Stimulated activated naive CD8-positive, alpha-beta T cell treated with anti-CD3 and anti-CD28 coated beads, Interleukin-15, Interleukin-2, amounts not matched to agents 100 ng/mL and 50 ng/mL, for 24 hours (primary cell): ENCODE measurements around the gene CDC42SE2.
A peak's percentile ranks its signal among the peaks of the same experiment; 100 is the strongest.
"Not testable (repeated sequence)": the region's sequence is repeated elsewhere in the genome, so short reads cannot be mapped to it uniquely, and the experiment has no call there.

ENCODE experiments used
- H3K27ac Mint-ChIP-seq: one replicate; pipeline ENCODE4 v1.8.0; 2021; ENCODE audit warnings: mild to moderate bottlenecking, mixed read lengths
- H3K27me3 Mint-ChIP-seq: one replicate; pipeline ENCODE4 v1.8.0; 2021; ENCODE audit warnings: mixed read lengths
- H3K36me3 Mint-ChIP-seq: one replicate; pipeline ENCODE4 v1.8.0; 2021; ENCODE audit warnings: low read depth, mixed read lengths
- H3K4me1 Mint-ChIP-seq: one replicate; pipeline ENCODE4 v1.8.0; 2021; ENCODE audit warnings: low read depth, mixed read lengths
- H3K4me3 Mint-ChIP-seq: one replicate; pipeline ENCODE4 v1.8.0; 2021; ENCODE audit warnings: mild to moderate bottlenecking, mixed read lengths
- H3K9me3 Mint-ChIP-seq: one replicate; pipeline ENCODE4 v1.8.0; 2021; ENCODE audit warnings: mixed read lengths

The CDC42SE2 gene

DNA sequence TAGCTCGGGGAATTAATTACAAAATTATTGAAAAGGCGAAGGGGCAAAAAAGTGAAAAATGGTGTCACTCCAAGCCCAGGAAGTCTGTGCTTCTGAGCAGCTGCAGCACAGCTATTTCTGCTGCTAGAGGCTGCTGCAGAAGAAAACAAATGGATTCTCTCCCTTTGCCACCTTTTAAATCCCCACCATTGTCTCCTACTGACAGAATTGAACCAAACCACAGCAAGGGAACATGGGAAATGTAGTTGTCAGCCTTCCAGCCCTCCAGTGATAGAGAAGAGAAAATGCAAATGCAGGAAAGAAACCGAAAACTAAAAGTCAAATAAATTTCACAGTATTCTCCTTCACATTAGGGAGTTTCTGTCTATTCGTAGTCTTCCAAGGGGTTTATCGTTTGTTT is 33.4 kb upstream of the CDC42SE2 start:
- Mint-ChIP-seq H3K9me3 (no peaks in the 10 kb centered on the region), H3K27ac (no peak overlapping the region), H3K36me3 (no peaks in the 10 kb centered on the region), H3K4me1 (peaks cover 12% of the 10 kb centered on the region), H3K27me3 (no peaks in the 10 kb centered on the region), H3K4me3 (no peak overlapping the region)

DNA sequence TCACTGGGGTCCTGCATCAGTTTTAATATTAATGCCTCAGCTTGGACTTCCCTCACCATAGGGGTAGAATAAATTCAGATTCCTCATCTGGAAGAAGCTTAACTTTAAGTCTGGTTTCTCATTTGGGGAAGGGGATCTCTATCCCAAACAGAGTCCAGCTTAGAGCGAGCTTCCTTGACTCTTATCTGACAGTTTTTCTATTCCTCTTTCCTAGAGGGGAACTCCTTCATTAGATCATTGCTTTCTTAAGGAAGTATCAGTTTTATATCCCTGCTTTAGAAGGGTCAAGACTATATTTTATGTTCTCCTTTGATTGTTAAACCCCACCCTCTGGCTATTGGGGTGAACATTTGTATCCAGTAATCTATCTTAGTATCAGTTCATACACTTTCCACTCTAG is 24.2 kb upstream of the CDC42SE2 start:
- Mint-ChIP-seq H3K27ac (no peak overlapping the region), H3K27me3 (no peaks in the 10 kb centered on the region), H3K9me3 (no peaks in the 10 kb centered on the region), H3K4me3 (no peak overlapping the region), H3K4me1 (peaks cover 14% of the 10 kb centered on the region), H3K36me3 (no peaks in the 10 kb centered on the region)

DNA sequence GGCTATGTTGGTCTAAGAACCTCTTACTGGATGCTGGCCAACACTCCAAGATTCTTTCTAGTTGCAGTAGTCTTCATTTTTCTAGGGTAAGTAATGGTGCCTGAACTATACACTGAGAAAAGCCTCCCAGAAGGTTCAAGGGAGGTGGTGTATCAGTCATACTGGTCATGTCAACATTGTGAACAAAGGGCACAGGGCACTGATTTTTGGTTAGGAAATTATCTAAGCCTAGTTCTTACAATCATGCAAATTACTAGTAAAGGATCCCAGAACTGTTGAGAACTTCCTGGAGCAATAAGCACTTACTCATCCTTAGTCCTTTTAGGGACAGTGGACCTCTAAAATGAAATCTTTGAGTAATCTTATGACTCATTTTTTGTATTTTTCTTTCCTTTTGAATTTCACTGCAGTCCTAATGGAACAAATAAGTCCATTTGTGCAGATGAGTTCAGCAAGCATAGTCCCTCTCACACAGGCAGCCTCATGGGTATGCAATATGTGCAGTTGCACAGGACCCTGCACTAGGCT is 21.1 kb upstream of the CDC42SE2 start:
- peaks cover 17% of the 10 kb centered on the region for H3K4me1 Mint-ChIP-seq
- H3K27me3 Mint-ChIP-seq = no peaks in the 10 kb centered on the region
- H3K9me3 Mint-ChIP-seq = no peaks in the 10 kb centered on the region
- no peak overlapping the region for H3K4me3 Mint-ChIP-seq
- peak overlapping the region; percentile 15 for H3K27ac Mint-ChIP-seq
- no peaks in the 10 kb centered on the region for H3K36me3 Mint-ChIP-seq

- H3K27me3 Mint-ChIP-seq = no peaks in the 10 kb centered on the region
- no peak overlapping the region for H3K4me3 Mint-ChIP-seq
Measured at GRCh38 chr5:131245312-131245711, 18.5 kb upstream of the CDC42SE2 start.

DNA sequence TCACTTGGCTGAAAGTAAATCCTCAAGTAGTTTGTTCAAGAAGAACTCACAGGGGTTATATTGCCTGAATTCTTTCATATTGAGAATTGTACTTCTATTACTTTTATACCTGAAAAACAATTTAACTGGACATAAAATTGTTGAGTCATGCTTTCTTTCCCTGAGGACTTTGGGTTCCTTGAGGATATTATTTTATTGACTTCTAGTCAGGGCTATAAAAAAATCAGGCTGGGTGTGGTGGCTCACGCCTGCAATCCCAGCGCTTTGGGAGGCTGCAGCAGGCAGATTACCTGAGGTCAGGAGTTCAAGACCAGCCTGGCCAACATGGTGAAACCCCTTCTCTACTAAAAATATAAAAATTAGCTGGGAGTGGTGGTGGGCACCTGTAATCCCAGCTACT is 17.9 kb upstream of the CDC42SE2 start:
- Mint-ChIP-seq H3K36me3 (no peaks in the 10 kb centered on the region), H3K4me1 (peaks cover 34% of the 10 kb centered on the region), H3K4me3 (no peak overlapping the region), H3K27ac (no peak overlapping the region), H3K27me3 (no peaks in the 10 kb centered on the region), H3K9me3 (no peaks in the 10 kb centered on the region)

More at GRCh38 chr5:131245312-131245711, 18.5 kb upstream of the CDC42SE2 start:
- H3K27ac Mint-ChIP-seq = no peak overlapping the region
- H3K36me3 Mint-ChIP-seq = no peaks in the 10 kb centered on the region
- peaks cover 27% of the 10 kb centered on the region for H3K4me1 Mint-ChIP-seq
- H3K9me3 Mint-ChIP-seq = no peaks in the 10 kb centered on the region

DNA sequence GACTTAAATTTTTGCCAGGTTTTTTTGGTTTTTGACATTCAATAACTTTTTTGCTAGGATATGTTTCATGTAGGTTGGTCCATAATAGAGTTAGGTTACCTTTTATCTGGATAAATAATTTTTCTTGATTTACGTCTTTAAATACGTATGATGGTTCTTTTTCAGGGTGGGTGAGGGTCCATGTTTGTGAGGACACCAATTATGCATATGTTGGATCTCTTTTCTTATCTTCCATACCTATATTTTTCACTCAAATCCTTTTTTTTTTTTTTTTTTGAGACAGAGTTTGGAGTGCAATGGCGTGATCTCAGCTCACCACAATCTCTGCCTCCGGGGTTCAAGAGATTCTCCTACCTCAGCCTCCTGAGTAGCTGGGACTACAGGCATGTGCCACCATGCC is 17.3 kb upstream of the CDC42SE2 start:
- H3K27me3 Mint-ChIP-seq = no peaks in the 10 kb centered on the region
- H3K4me1 Mint-ChIP-seq = peaks cover 39% of the 10 kb centered on the region
- H3K36me3 Mint-ChIP-seq = no peaks in the 10 kb centered on the region
- no peak overlapping the region for H3K4me3 Mint-ChIP-seq
- H3K27ac Mint-ChIP-seq = no peak overlapping the region
- no peaks in the 10 kb centered on the region for H3K9me3 Mint-ChIP-seq

- Mint-ChIP-seq H3K27ac (peak overlapping the region; percentile 96), H3K9me3 (no peaks in the 10 kb centered on the region), H3K4me1 (peaks cover 60% of the 10 kb centered on the region), H3K4me3 (peak overlapping the region; percentile 79), H3K27me3 (no peaks in the 10 kb centered on the region), H3K36me3 (peaks cover 3% of the 10 kb centered on the region)
Measured at GRCh38 chr5:131250751-131251475, 12.9 kb upstream of the CDC42SE2 start.

DNA sequence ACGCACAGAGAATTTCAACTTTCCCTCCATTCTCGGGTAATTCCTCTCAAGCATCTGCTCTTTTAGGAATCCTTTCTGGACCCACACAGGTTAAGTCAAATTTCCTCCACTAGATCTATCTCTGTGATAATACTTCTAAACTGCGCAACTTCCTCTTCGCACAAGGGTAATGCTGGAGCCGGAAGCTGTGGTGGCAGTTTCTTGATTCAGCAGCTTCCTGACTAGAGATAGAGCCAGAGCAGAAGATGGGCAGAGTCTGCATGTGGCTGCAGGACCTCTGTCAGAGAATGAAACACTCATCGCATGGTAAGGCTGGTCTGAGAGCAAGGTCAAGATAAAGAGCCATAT is 11.1 kb upstream of the CDC42SE2 start:
- Mint-ChIP-seq H3K27me3 (no peaks in the 10 kb centered on the region), H3K36me3 (peaks cover 12% of the 10 kb centered on the region), H3K27ac (peak overlapping the region; percentile 96), H3K4me1 (peaks cover 78% of the 10 kb centered on the region), H3K9me3 (no peaks in the 10 kb centered on the region), H3K4me3 (peak overlapping the region; percentile 91)

DNA sequence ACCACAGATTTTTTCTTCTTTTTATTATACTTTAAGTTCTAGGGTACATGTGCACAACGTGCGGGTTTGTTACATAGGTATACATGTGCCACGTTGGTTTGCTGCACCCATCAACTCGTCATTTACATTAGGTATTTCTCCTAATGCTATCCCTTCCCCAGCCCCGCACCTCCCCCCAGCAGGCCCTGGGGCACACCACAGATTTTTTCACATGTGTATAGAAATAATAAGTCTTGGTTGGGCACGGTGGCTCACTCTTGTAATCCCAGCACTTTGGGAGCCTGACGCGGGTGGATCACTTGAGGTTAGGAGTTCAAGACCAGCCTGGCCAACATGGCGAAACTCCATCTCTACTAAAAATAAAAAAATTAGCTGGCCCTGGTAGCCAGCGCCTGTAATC is 9.8 kb upstream of the CDC42SE2 start:
- H3K4me1 Mint-ChIP-seq = peaks cover 90% of the 10 kb centered on the region
- peak overlapping the region; percentile 91 for H3K4me3 Mint-ChIP-seq
- not testable (repeated sequence) for H3K9me3 Mint-ChIP-seq, H3K27me3 Mint-ChIP-seq
- H3K27ac Mint-ChIP-seq = peak overlapping the region; percentile 96
- peaks cover 22% of the 10 kb centered on the region for H3K36me3 Mint-ChIP-seq

- Mint-ChIP-seq H3K27ac (peak overlapping the region; percentile 96), H3K27me3 (no peaks in the 10 kb centered on the region), H3K36me3 (peaks cover 27% of the 10 kb centered on the region), H3K9me3 (no peaks in the 10 kb centered on the region), H3K4me1 (peaks cover 92% of the 10 kb centered on the region), H3K4me3 (peak overlapping the region; percentile 91)
Measured at GRCh38 chr5:131254741-131255140, 9.1 kb upstream of the CDC42SE2 start.

GRCh38 chr5:131256507-131256823 is 7.4 kb upstream of the CDC42SE2 start:
- Mint-ChIP-seq H3K27ac (peak overlapping the region; percentile 81), H3K4me1 (peaks cover 90% of the 10 kb centered on the region), H3K9me3 (no peaks in the 10 kb centered on the region), H3K27me3 (no peaks in the 10 kb centered on the region), H3K4me3 (peak overlapping the region; percentile 47), H3K36me3 (peaks cover 27% of the 10 kb centered on the region)

GRCh38 chr5:131258733-131259132 is 5.1 kb upstream of the CDC42SE2 start:
- Mint-ChIP-seq H3K9me3 (no peaks in the 10 kb centered on the region), H3K27me3 (no peaks in the 10 kb centered on the region), H3K36me3 (peaks cover 39% of the 10 kb centered on the region), H3K4me1 (peaks cover 90% of the 10 kb centered on the region), H3K4me3 (peak overlapping the region; percentile 77), H3K27ac (peak overlapping the region; percentile 97)

DNA sequence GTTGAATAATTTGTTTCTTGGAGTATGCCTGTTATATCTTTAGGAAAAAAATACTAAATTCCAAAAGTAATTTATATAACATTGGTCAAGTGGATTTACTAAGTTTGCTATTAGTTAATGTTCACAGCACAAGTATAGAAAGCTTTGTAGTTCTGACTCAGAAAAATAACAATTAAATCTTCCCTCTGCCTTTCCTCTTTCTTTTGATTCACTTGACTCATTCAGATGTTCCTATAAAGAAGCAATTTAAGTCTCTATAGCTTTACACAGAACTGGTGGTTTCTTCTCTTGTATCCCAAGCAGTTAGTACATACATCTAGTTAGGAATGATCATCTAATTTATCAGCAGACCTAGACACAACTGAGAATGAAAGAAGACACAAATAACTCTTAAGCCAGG is 4.5 kb upstream of the CDC42SE2 start:
- Mint-ChIP-seq H3K27me3 (no peaks in the 10 kb centered on the region), H3K36me3 (peaks cover 39% of the 10 kb centered on the region), H3K27ac (peak overlapping the region; percentile 82), H3K9me3 (no peaks in the 10 kb centered on the region), H3K4me3 (no peak overlapping the region), H3K4me1 (peaks cover 84% of the 10 kb centered on the region)

GRCh38 chr5:131260895-131261294 is 3.0 kb upstream of the CDC42SE2 start:
- Mint-ChIP-seq H3K27ac (no peak overlapping the region), H3K4me3 (no peak overlapping the region), H3K9me3 (no peaks in the 10 kb centered on the region), H3K36me3 (peaks cover 37% of the 10 kb centered on the region), H3K4me1 (peaks cover 76% of the 10 kb centered on the region), H3K27me3 (no peaks in the 10 kb centered on the region)

- Mint-ChIP-seq H3K36me3 (peaks cover 33% of the 10 kb centered on the region), H3K27me3 (no peaks in the 10 kb centered on the region), H3K9me3 (no peaks in the 10 kb centered on the region), H3K27ac (peak overlapping the region; percentile 6), H3K4me1 (peaks cover 74% of the 10 kb centered on the region), H3K4me3 (no peak overlapping the region)
Measured at GRCh38 chr5:131261483-131261882, 2.4 kb upstream of the CDC42SE2 start.

- peaks cover 36% of the 10 kb centered on the region for H3K36me3 Mint-ChIP-seq
- H3K4me1 Mint-ChIP-seq = peaks cover 73% of the 10 kb centered on the region
- H3K27me3 Mint-ChIP-seq = no peaks in the 10 kb centered on the region
- peak overlapping the region; percentile 95 for H3K27ac Mint-ChIP-seq
- H3K4me3 Mint-ChIP-seq = peak overlapping the region; percentile 91
- no peaks in the 10 kb centered on the region for H3K9me3 Mint-ChIP-seq
Measured at GRCh38 chr5:131262953-131263541, 806 bp upstream of the CDC42SE2 start.
